ENCODE results near the gene GMPR2.

The GMPR2 gene

GRCh38 chr14:24232645-24233537 lies at the start of gene GMPR2:
Gene GMPR2 (plus strand): TSS chr14:24232929. CDS start chr14:24233254, 325 bp downstream.
- H3K4me3 ChIP-seq (ENCODE audit: low read depth, low read length) = peak within 1 kb of the TSS; percentile 84
- TF ChIP-seq, protein P1, sequence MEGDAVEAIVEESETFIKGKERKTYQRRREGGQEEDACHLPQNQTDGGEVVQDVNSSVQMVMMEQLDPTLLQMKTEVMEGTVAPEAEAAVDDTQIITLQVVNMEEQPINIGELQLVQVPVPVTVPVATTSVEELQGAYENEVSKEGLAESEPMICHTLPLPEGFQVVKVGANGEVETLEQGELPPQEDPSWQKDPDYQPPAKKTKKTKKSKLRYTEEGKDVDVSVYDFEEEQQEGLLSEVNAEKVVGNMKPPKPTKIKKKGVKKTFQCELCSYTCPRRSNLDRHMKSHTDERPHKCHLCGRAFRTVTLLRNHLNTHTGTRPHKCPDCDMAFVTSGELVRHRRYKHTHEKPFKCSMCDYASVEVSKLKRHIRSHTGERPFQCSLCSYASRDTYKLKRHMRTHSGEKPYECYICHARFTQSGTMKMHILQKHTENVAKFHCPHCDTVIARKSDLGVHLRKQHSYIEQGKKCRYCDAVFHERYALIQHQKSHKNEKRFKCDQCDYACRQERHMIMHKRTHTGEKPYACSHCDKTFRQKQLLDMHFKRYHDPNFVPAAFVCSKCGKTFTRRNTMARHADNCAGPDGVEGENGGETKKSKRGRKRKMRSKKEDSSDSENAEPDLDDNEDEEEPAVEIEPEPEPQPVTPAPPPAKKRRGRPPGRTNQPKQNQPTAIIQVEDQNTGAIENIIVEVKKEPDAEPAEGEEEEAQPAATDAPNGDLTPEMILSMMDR (IDR thresholded peaks at IDR 0.05; ENCODE audit: low read depth, low read length) = no peak
- TF ChIP-seq MYC (IDR thresholded peaks at IDR 0.05; ENCODE audit: low read depth, low read length) (peak; percentile 88), POLR2A (IDR thresholded peaks at IDR 0.05; ENCODE audit: extremely low read depth, insufficient read length) (peak; percentile 16)
- TF ChIP-seq, protein P2, sequence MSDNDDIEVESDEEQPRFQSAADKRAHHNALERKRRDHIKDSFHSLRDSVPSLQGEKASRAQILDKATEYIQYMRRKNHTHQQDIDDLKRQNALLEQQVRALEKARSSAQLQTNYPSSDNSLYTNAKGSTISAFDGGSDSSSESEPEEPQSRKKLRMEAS (IDR thresholded peaks at IDR 0.05; ENCODE audit: low read depth, low read length) = peak; percentile 84
- no peak for DNase-seq (ENCODE audit: low read depth)

GRCh38 chr14:24183014-24183481 lies 49.7 kb upstream of the GMPR2 start:
- H3K4me3 ChIP-seq (ENCODE audit: low read depth, low read length) = no peak overlapping the region
- no peak for TF ChIP-seq POLR2A (IDR thresholded peaks at IDR 0.05; ENCODE audit: extremely low read depth, insufficient read length)
- TF ChIP-seq MYC (IDR thresholded peaks at IDR 0.05; ENCODE audit: low read depth, low read length) = no peak
- TF ChIP-seq, protein P2 (IDR thresholded peaks at IDR 0.05; ENCODE audit: low read depth, low read length) = no peak
- TF ChIP-seq, protein P1 (IDR thresholded peaks at IDR 0.05; ENCODE audit: low read depth, low read length) = no peak
- DNase-seq (ENCODE audit: low read depth) = no peak

- H3K4me3 ChIP-seq (ENCODE audit: low read depth, low read length) = no peak overlapping the region
- TF ChIP-seq POLR2A (IDR thresholded peaks at IDR 0.05; ENCODE audit: extremely low read depth, insufficient read length) = no peak
- TF ChIP-seq, protein P1 (IDR thresholded peaks at IDR 0.05; ENCODE audit: low read depth, low read length) = no peak
- TF ChIP-seq MYC (IDR thresholded peaks at IDR 0.05; ENCODE audit: low read depth, low read length) = no peak
- TF ChIP-seq, protein P2 (IDR thresholded peaks at IDR 0.05; ENCODE audit: low read depth, low read length) = no peak
- no peak for DNase-seq (ENCODE audit: low read depth)
Observed at GRCh38 chr14:24184104-24184970, 48.4 kb upstream of the GMPR2 start.

- DNase-seq (ENCODE audit: low read depth) = no peak
- H3K4me3 ChIP-seq (ENCODE audit: low read depth, low read length) = no peak overlapping the region
Observed at GRCh38 chr14:24185026-24185425, 47.7 kb upstream of the GMPR2 start.

GRCh38 chr14:24185741-24186140 lies 47.0 kb upstream of the GMPR2 start:
- TF ChIP-seq, protein P2 (IDR thresholded peaks at IDR 0.05; ENCODE audit: low read depth, low read length) = no peak
- TF ChIP-seq, protein P1 (IDR thresholded peaks at IDR 0.05; ENCODE audit: low read depth, low read length) = no peak
- no peak for TF ChIP-seq MYC (IDR thresholded peaks at IDR 0.05; ENCODE audit: low read depth, low read length)
- no peak for TF ChIP-seq POLR2A (IDR thresholded peaks at IDR 0.05; ENCODE audit: extremely low read depth, insufficient read length)
- no peak overlapping the region for H3K4me3 ChIP-seq (ENCODE audit: low read depth, low read length)
- no peak for DNase-seq (ENCODE audit: low read depth)

More at GRCh38 chr14:24185026-24185425, 47.7 kb upstream of the GMPR2 start:
- TF ChIP-seq POLR2A (IDR thresholded peaks at IDR 0.05; ENCODE audit: extremely low read depth, insufficient read length) = no peak
- TF ChIP-seq, protein P2 (IDR thresholded peaks at IDR 0.05; ENCODE audit: low read depth, low read length) = no peak
- TF ChIP-seq, protein P1 (IDR thresholded peaks at IDR 0.05; ENCODE audit: low read depth, low read length) = no peak
- no peak for TF ChIP-seq MYC (IDR thresholded peaks at IDR 0.05; ENCODE audit: low read depth, low read length)
